GM18517 (cell line): Measurements from ENCODE around the gene MAP4K1.
"Not testable (repeated sequence)": the region's sequence is repeated elsewhere in the genome, so short reads cannot be mapped to it uniquely, and the experiment has no call there.

ENCODE experiments used
- ATAC-seq: cut with Tn5 transposase; IDR thresholded peaks from one replicate; pipeline ENCODE4 v1.9.1; 2021; ENCODE audit warnings: mild to moderate bottlenecking, moderate library complexity; ENCODE audit not compliant: unreplicated experiment

Gene MAP4K1

GRCh38 chr19:38653028-38653571 is 35.3 kb upstream of the MAP4K1 start:
- ATAC-seq: no peak

GRCh38 chr19:38650911-38651584 is 33.3 kb upstream of the MAP4K1 start:
- no peak for ATAC-seq

GRCh38 chr19:38650172-38650775 is 32.5 kb upstream of the MAP4K1 start:
- ATAC-seq: no peak

GRCh38 chr19:38649305-38650171 is 31.8 kb upstream of the MAP4K1 start:
- ATAC-seq: no peak

- ATAC-seq: no peak
Measured at GRCh38 chr19:38648769-38649304, 31.1 kb upstream of the MAP4K1 start.

GRCh38 chr19:38647966-38648768 is 30.4 kb upstream of the MAP4K1 start:
- no peak for ATAC-seq

GRCh38 chr19:38647368-38647965 is 29.7 kb upstream of the MAP4K1 start, which contains the start of gene ACTN4:
TSS of gene ACTN4 (plus strand) at chr19:38647649. CDS start at chr19:38647746, 97 bp downstream.
- peak; percentile 86 for ATAC-seq

- ATAC-seq: no peak
Measured at GRCh38 chr19:38644719-38645118, 27.0 kb upstream of the MAP4K1 start.

- ATAC-seq: no peak
Measured at GRCh38 chr19:38642176-38642575, 24.4 kb upstream of the MAP4K1 start.

- ATAC-seq: no peak
Measured at GRCh38 chr19:38640368-38640767, 22.6 kb upstream of the MAP4K1 start.

GRCh38 chr19:38639679-38640078 is 21.9 kb upstream of the MAP4K1 start:
- no peak for ATAC-seq

- ATAC-seq: no peak
Measured at GRCh38 chr19:38638461-38638860, 20.7 kb upstream of the MAP4K1 start.

- no peak for ATAC-seq
Measured at GRCh38 chr19:38635483-38636399, 18.0 kb upstream of the MAP4K1 start.

- ATAC-seq: no peak
Measured at GRCh38 chr19:38634757-38635482, 17.2 kb upstream of the MAP4K1 start.

- ATAC-seq: no peak
Measured at GRCh38 chr19:38632476-38633213, 14.9 kb upstream of the MAP4K1 start.

- not testable (repeated sequence) for ATAC-seq
Measured at GRCh38 chr19:38631811-38632475, 14.2 kb upstream of the MAP4K1 start.

- not testable (repeated sequence) for ATAC-seq
Measured at GRCh38 chr19:38631301-38631700, 13.5 kb upstream of the MAP4K1 start.
